Hematopoietic multipotent progenitor cell treated with erythropoietin and hydrocortisone succinate and interleukin-3 and kit ligand, for 15 days (in vitro differentiated cells): Measurements from ENCODE around the gene FAM9C.
"Not testable (repeated sequence)": the region's sequence is repeated elsewhere in the genome, so short reads cannot be mapped to it uniquely, and the experiment has no call there.

ENCODE experiments used
- DNase-seq: peaks from one replicate; pipeline ENCODE4 v3.0.0-alpha.2; 2015; ENCODE audit warnings: low spot score

Gene FAM9C

GRCh38 chrX:13076176-13076961 lies 31.9 kb upstream of the FAM9C start:
- no peak for DNase-seq

- DNase-seq: no peak
Observed at GRCh38 chrX:13074297-13075262, 30.2 kb upstream of the FAM9C start.

GRCh38 chrX:13069771-13070416 lies 25.5 kb upstream of the FAM9C start:
- no peak for DNase-seq

GRCh38 chrX:13068651-13069050 lies 24.2 kb upstream of the FAM9C start:
- no peak for DNase-seq

GRCh38 chrX:13067773-13068172 lies 23.4 kb upstream of the FAM9C start:
- no peak for DNase-seq

GRCh38 chrX:13066391-13066790 lies 22.0 kb upstream of the FAM9C start:
- DNase-seq: no peak

GRCh38 chrX:13064599-13065143 lies 20.3 kb upstream of the FAM9C start:
- no peak for DNase-seq

- DNase-seq: not testable (repeated sequence)
Observed at GRCh38 chrX:13063124-13063523, 18.7 kb upstream of the FAM9C start.

- not testable (repeated sequence) for DNase-seq
Observed at GRCh38 chrX:13062331-13062730, 17.9 kb upstream of the FAM9C start.

- not testable (repeated sequence) for DNase-seq
Observed at GRCh38 chrX:13061215-13061708, 16.8 kb upstream of the FAM9C start.

- DNase-seq: no peak
Observed at GRCh38 chrX:13059637-13060499, 15.4 kb upstream of the FAM9C start.

- DNase-seq: no peak
Observed at GRCh38 chrX:13055486-13055885, 11.1 kb upstream of the FAM9C start.

GRCh38 chrX:13053171-13053570 lies 8.8 kb upstream of the FAM9C start:
- DNase-seq: no peak

- DNase-seq: no peak
Observed at GRCh38 chrX:13051529-13052172, 7.2 kb upstream of the FAM9C start.

GRCh38 chrX:13051167-13051528 lies 6.7 kb upstream of the FAM9C start:
- DNase-seq: no peak

GRCh38 chrX:13050151-13050550 lies 5.7 kb upstream of the FAM9C start:
- DNase-seq: no peak

- no peak for DNase-seq
Observed at GRCh38 chrX:13048280-13048679, 3.9 kb upstream of the FAM9C start.

- no peak for DNase-seq
Observed at GRCh38 chrX:13047759-13048158, 3.3 kb upstream of the FAM9C start.

GRCh38 chrX:13046141-13046855 lies 1.9 kb upstream of the FAM9C start:
- no peak for DNase-seq

- no peak for DNase-seq
Observed at GRCh38 chrX:13043938-13044337, 482 bp downstream of the FAM9C start.
